Daoy (cell line): Measurements from ENCODE around the gene BARHL2. TPM values are rescaled to one million over a fixed set of nuclear protein-coding genes. Genes with fewer than 3 reads are reported as not detected.

Source experiments
- DNase-seq: peaks from one replicate; pipeline ENCODE4 v3.0.0-alpha.2; 2015; ENCODE audit warnings: low read depth
- total RNA-seq: library from RNA; depleted of rRNA; stranded (reverse); fragments of >200 nt; shearing (Covaris generic); gene quantifications from 2 replicates; pipeline ENCODE4 v1.2.3, GENCODE V29; 2014

The BARHL2 gene
- total RNA-seq, 1 experiment from 2014 or later: not detected

DNA sequence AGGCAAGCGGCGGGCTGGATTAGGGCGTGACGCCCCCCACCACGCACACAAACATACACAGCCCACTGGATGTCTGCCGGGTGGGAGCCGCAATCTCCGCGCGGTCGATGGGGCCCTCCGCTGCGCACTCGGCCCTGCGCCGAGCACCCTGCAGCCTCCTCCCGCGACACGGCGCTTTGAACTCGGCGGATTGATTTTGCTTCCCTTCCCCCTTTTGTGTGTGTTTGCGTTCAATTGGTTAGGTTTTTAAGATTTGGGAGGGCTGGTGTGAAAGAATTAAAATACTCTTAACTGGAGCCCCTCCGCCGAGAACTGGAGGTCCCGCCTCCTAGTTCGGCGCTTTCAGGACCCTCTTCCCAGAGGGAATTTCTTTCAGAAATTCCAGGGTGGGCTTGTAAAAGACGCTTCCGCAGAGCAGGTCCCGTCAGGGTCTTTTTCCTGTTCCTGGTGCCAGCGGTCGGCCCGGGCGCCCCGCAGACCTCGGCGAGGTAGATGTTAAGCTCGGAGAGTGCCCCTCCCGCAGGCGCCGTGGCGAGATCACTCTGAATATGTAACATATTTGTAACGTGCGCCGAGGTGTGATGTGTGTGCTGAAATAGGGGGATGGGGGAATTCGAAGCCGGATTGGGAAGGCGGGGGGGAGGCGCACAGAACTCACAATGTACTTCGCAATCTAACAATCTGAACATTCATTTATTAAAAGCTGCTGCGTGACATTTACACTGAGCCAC is 8.0 kb upstream of the BARHL2 start:
- DNase-seq: no peak

GRCh38 chr1:90724361-90724760 is 7.3 kb upstream of the BARHL2 start:
- DNase-seq: no peak

DNA sequence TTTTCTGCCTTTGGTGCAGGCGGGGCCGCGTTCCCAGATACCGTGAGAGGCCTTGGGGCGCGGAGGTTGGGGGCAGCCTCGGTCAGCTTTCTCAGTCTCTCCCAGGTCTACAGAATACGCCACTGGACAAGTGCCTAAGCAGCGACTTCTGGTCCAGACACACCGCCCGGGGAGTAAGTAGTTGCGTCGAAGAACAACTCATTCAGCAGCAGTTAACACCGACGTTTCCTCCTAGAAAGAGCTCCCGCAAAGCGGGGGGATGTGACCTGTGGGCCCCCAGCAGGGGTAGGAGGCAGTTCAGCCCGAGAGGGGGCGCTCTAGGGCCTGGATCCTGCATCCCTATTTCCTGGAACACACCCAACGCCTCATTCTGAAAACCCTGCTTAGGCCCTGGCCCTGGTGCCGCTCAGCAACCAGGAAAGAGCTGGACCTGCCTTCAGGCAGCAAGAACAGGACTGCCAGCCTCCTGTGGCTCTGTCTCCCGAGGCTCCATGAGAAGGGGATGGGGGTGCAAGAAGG is 6.5 kb upstream of the BARHL2 start:
- no peak for DNase-seq

DNA sequence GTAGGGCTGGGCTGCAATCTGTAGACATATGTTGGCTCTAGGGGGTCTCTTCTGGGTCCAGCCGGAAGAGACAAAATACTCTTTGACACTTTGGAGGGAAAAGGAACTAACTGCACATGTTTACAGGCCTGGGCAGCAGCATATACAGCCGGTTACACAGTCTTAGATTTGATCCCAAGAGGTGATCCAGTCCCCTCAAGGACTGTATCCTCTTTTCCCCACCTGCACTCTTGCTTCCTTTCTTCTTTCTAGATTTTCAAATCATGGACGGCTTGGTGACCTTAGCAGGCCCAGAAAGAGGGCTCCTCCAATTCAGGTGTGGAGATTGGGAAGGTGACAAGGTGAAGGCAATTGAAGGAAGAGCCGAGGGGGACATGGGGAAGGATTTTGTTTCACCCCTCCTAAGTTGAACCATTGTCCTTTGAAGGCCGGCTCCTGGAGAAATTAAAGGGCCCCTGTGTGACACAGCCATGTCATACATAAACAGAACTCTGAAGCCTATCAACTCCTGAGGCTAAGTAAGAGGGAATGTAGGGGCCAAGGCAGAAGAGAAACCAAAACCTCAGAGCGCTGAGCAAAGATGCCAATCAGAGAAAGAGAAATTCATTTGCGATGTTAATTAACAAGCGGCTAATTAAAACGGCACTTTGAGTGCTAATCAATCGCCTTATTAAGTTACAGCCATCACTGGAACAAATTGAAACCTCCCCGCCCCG is 5.9 kb upstream of the BARHL2 start:
- no peak for DNase-seq

DNA sequence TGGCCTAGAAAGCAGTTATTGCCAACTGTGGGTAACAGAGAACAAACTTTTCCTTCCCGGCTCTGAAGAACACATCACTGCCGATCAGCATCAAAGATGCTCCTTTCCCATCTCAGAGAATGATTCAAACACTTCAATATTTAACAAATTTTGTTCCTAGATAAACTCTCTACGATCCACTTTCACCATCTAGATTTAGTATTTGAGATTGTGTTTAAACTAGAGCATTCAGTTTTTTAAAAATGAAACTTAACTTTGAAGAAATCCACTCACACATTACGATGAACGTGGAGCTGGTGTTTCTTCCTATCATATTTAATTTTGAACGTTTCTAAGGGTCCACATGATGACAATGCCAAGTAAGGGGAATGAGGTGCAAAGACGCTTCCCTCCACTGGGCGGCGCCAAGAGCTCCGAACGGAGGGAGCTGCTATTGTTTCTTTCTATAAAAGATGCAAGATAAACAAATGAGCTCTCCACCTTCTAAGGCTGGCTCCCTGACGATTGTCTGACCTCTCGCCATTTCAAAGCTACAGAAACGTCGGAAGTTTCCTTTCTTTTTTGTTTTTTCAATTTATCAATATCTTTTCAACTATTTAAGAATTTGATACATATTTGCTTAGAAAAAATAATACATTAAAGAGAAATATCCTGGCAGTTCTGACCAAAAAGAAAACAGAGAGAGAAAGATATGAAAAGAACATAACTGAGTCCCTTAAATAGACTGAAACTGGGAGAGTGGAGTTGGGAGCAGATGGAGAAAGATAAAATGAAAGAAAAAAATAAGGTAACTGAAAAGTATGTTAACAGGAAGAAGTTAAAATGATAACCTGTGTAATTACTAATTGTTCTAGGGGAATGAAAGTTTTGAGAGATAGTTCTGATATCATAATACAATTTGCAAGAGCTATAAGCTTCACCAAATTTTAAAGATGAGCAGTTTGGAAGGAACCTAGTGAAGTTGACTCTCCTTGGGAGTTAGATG is 4.4 kb upstream of the BARHL2 start:
- DNase-seq: peak; percentile 83

- no peak for DNase-seq
These were observed 3.1 kb upstream of the BARHL2 start for GRCh38 chr1:90720145-90720636.

DNA sequence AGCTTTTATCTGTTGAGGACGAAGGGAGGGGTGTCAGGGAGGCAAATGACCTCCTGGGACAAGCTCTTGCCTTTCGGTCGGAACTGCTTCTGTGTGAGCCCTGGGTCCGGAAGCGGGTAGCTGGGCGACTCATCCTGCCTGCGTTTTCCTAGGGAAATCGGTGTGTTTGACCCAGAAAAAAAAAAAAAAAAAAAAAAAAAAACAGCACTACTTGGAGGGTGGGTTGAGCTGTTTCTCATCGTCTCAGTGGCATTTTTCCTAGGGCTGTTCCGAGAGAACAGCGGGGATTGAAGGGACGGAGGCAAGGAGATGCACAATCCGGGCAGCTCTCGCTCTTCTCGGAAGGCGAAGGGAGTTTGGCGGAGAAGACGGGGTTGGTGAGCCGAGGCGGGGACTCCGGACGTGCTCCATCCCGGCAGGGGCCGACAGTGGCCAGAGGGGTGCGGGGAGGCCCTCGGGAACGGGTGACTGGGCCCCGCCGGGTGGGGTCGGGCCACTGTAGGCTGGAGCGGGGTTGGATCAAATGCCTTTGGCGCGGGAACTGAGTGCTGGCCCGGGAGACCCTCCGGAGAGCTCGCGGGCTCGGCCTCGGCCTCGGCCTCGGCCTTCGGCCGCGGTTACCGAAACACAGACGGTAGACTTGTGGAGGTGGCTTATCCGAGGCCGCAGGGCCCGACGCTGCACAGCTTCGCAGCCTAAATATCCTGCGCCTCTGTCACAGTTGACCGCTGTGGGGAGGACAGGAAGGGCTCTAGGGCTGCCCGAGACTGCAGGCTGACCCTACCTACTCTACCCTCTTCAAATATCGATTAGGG is 2.4 kb upstream of the BARHL2 start:
- no peak for DNase-seq

DNA sequence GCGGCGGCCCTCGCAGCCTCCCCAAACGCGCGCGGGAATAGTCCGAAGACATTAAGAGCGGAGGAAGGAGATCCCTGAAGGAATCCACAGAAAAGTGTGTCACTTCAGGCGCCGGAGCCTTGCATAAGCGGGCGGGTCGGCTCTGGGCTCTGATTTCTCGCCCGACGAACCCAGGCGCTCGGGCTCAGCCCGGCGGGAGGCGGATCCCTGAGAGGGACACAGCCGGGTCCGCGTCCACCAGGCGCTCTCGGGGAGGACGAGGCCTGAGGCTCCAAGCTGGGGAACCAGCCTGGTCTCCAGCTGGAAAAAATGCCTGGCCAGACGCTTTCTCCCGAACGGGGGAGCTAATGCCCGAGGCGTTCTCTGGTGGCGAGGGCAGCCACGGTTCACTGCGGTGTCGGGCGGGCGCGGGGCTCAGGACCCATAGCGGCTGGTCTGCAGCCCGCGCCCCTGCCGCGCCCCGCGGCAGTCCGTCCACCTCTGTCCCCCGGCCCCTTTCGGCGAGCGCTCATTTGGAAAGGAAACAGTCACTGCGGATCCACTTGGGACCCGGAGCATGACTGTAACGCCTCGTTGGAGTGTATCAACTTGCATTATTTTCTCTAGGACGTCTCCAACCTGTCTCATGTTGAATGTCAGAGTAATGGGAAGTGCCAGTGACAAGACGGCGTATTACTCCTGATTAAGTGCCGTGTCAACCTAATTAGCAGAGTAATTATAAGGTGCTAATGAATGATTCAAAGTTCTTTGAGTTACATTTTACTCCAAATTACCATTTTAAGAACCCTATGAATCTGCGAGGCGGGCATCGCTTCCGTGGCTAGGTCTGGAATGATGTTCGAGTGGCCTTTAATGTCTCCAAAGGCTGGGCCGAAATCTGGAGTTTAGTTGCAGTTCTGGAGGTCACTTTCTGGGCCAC is 1.6 kb upstream of the BARHL2 start:
- DNase-seq: no peak

DNA sequence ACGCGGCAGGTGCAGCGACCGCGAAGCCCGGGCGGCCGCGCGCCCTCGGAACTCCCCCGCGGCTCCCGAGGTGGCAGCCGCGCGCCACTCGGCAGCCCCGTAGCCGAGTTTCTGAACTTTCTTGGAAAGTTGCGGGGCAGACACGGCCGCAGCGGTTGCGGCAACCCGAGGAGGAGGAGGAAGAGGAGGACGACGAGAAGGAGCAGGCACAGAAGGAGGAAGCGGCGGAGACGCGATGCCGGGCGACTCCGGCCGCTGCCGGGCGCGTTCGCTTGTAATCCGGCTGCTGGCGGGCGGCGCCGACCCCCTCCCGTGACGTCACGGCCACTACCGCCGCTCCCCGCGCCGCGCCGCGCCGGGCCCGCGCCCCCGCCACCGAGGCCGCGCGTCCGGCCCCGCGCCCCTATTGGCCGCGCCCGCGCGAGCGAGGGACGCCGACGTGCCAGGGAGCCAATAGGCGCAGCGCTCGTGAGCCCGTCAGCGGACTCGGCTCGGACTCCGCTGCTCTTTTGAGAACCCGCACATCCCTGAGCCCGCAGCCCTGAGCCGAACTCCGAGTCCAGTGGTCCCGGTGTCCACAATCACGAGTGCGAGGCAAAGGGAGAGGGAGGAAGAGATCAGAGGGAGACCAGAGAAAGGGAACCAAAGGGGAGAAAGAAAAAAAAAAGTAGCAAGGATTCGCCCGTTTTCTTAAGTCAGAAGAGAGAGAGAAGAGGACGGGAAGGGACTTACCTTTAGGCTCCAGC is 736 bp upstream of the BARHL2 start:
- DNase-seq: no peak

GRCh38 chr1:90717356-90717664 is 208 bp upstream of the BARHL2 start:
- DNase-seq: no peak

DNA sequence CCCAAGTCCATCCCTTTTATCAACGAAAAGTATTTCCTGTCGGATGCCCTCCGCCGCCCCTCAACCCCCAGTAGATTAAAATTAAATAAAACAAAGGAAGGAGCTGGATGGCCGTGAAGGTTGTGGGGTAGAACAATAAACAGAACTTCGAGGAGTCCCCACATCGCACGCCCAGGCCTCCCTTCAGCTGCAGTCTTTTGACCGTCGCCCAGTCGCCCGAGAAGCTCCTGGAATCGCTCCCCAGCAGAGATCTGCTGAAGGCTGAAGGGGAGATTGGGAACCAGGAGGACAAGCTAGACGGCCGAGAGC is 905 bp downstream of the BARHL2 start:
- no peak for DNase-seq

GRCh38 chr1:90715309-90715708 is 1.8 kb downstream of the BARHL2 start:
- DNase-seq: no peak

- DNase-seq: no peak
These were observed 2.6 kb downstream of the BARHL2 start for GRCh38 chr1:90714521-90714951.

- DNase-seq: no peak
These were observed 3.2 kb downstream of the BARHL2 start for GRCh38 chr1:90713741-90714509.

DNA sequence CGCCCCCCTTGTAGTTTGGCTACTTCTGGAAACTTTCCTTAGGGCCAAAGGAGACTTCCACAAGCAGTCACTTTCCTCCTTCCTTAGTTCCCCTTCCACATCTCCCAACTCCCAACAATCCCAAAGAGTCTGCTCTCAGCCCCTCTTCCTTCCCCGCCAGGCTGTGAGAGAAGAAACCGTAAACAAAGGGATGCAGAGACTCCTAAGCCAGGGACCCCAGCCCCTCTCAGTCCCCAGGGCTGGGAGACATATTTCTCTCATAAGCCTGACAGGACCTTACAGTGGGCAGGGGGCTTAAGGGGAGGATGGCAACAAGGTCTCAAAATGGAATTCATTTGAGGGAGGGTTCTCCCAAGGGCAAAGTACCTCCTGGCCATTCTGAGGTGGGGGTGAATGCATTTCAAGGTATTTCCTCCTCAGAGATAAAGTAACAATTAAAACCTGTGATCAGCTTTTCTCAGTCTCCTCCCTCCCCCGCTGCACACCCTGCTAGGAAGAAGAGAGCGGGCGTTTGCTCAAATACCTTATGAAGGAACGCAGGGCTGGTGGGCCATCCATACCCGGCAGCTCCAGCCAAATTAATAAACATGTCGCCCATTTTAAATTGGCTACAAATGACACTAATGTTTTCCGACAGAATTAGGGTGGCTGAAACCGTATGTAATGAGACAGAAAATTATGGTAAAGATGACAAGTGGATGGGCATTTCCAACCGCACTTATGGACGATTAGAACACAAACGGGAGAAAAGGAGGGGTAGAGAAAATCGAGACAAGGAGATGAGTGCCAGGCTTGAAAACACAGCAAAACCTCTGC is 4.0 kb downstream of the BARHL2 start:
- no peak for DNase-seq

DNA sequence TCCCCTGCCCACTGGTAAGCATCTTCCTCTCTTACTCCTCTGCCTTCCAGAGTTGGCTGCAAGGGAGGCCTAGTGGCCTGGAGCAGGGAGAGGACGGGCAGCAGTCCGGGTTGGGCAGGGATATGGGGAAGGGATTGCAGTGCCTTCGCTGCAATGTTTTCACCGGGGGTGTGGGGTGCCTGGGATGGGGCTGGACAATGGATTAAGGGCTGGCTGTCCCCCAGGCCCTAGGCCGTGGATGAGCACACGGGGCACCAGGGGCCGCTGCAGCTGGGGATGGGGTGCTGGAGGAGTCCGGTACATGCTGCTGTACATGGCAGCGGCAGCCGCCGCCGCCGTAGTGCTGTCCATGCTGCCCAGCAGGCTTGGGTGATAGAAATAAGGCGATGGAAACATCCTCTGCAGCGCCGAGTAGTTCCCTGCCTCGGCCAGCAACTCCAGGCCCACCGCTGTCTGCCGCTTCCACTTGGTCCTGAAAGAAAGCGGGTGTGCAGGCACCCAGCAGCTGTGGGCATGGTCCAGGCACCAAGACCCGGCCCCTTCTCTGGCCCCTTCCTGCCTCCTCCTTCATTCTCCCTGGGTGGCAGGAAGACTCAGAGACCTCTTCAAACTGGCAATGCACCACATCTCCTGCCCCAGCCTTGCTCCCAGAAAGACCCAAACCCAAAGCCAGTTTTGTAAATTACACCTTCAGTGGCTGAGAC is 4.8 kb downstream of the BARHL2 start:
- no peak for DNase-seq

DNA sequence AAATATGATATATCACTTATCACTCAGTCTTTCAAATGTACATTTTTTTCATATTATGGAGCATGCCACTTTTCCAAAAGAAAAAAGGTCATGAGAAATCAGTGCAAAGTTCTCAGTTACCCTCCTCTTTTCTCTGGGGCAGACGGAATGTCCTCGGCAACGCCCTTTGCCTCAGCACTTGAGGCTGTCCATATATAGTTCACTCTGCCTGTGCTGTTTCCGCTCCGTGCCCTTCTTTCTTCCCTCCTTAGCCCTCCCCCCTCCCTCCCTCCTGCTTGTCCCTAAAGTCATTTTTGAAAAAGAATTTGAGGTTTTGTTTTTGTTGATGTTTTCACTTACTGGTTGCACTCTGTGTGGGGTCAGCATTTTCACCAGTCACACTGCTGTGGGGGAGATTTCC is 5.4 kb downstream of the BARHL2 start:
- DNase-seq: no peak
